Trophoblast cell (in vitro differentiated cells and primary cell): Measurements from ENCODE around the gene NDUFAF2.

Source experiments
- DNase-seq, 2 donors: peaks; one replicate each; pipeline ENCODE4 v3.0.0-alpha.2; 2016
- H2AFZ ChIP-seq: 2 replicates; pipeline ENCODE4 v1.6.1; 2013; ENCODE audit warnings: low read length, moderate library complexity, mild to moderate bottlenecking; ENCODE audit not compliant: insufficient read depth, poor library complexity
- H2AK5ac ChIP-seq: 2 replicates; pipeline ENCODE4 v1.6.1; 2013; ENCODE audit warnings: mild to moderate bottlenecking, low read length
- H2BK120ac ChIP-seq: 2 replicates; pipeline ENCODE4 v1.6.1; 2013; ENCODE audit warnings: low read length, mild to moderate bottlenecking, moderate library complexity; ENCODE audit not compliant: insufficient read depth, poor library complexity
- H2BK12ac ChIP-seq: 2 replicates; pipeline ENCODE4 v1.6.1; 2013; ENCODE audit warnings: mild to moderate bottlenecking, low read length, moderate library complexity
- H2BK5ac ChIP-seq: 2 replicates; pipeline ENCODE4 v1.6.1; 2013; ENCODE audit warnings: low read length, low read depth, moderate library complexity, mild to moderate bottlenecking; ENCODE audit not compliant: poor library complexity
- H3K14ac ChIP-seq: 2 replicates; pipeline ENCODE4 v1.6.1; 2013; ENCODE audit warnings: mild to moderate bottlenecking, low read length
- H3K18ac ChIP-seq: 2 replicates; pipeline ENCODE4 v1.6.1; 2013; ENCODE audit warnings: mild to moderate bottlenecking, low read length
- H3K23ac ChIP-seq: 2 replicates; pipeline ENCODE4 v1.6.1; 2013; ENCODE audit warnings: low read length
- H3K27ac ChIP-seq: 2 replicates; pipeline ENCODE4 v1.5.1; 2013; ENCODE audit warnings: low read depth, mild to moderate bottlenecking, inconsistent platforms, low read length, moderate library complexity
- H3K27me3 ChIP-seq: 2 replicates; pipeline ENCODE4 v1.6.1; 2013; ENCODE audit warnings: inconsistent platforms, mild to moderate bottlenecking, low read length, moderate library complexity; ENCODE audit not compliant: insufficient read depth
- H3K36me3 ChIP-seq, 2 experiments: 1 replicate in 1 of 2; 2 replicates in 1 of 2; pipeline ENCODE4 v1.6.1; 2013; ENCODE audit warnings: low read length in 2 of 2, mild to moderate bottlenecking in 2 of 2, moderate library complexity in 1 of 2; ENCODE audit not compliant: insufficient read depth in 2 of 2, control insufficient read depth in 1 of 2
- H3K4ac ChIP-seq: 2 replicates; pipeline ENCODE4 v1.6.1; 2013; ENCODE audit warnings: low read depth, mild to moderate bottlenecking, low read length, moderate library complexity
- H3K4me1 ChIP-seq, 2 experiments: 1 replicate in 1 of 2; 2 replicates in 1 of 2; pipeline ENCODE4 v1.6.1; 2013; ENCODE audit warnings: low read length in 2 of 2, mild to moderate bottlenecking in 2 of 2, moderate library complexity in 1 of 2; ENCODE audit not compliant: insufficient read depth in 2 of 2, control insufficient read depth in 1 of 2
- H3K4me2 ChIP-seq: 2 replicates; pipeline ENCODE4 v1.6.1; 2013; ENCODE audit warnings: inconsistent platforms, mild to moderate bottlenecking, low read length, moderate library complexity
- H3K4me3 ChIP-seq: 2 replicates; pipeline ENCODE4 v1.5.1; 2013; ENCODE audit warnings: mild to moderate bottlenecking, low read depth, low read length, inconsistent platforms
- H3K79me1 ChIP-seq: one replicate; pipeline ENCODE4 v1.6.1; 2013; ENCODE audit warnings: low read length
- H3K79me2 ChIP-seq: 2 replicates; pipeline ENCODE4 v1.6.1; 2013; ENCODE audit warnings: low read length, mild to moderate bottlenecking; ENCODE audit not compliant: control insufficient read depth, insufficient read depth, poor library complexity
- H3K9ac ChIP-seq: 2 replicates; pipeline ENCODE4 v1.6.1; 2013; ENCODE audit warnings: mild to moderate bottlenecking, low read length
- H3K9me3 ChIP-seq: 2 replicates; pipeline ENCODE4 v1.6.1; 2013; ENCODE audit warnings: low read depth, mild to moderate bottlenecking, control low read depth, inconsistent platforms, low read length; ENCODE audit not compliant: insufficient read depth
- H4K12ac ChIP-seq: 2 replicates; pipeline ENCODE4 v1.6.1; 2013; ENCODE audit warnings: low read depth, mild to moderate bottlenecking, low read length, moderate library complexity
- H4K8ac ChIP-seq: 2 replicates; pipeline ENCODE4 v1.6.1; 2013; ENCODE audit warnings: low read depth, mild to moderate bottlenecking, low read length, moderate library complexity
- H4K91ac ChIP-seq: one replicate; pipeline ENCODE4 v1.6.1; 2013; ENCODE audit warnings: low read depth, mild to moderate bottlenecking, low read length, moderate library complexity
- WGBS: extraction: QIAGEN DNeasy Blood & Tissue Kit; methylation state at CpG from one replicate; pipeline ENCODE4 v1.1.7; 2013; ENCODE audit warnings: missing lambda C conversion rate; ENCODE audit not compliant: insufficient read length, insufficient coverage; ENCODE audit errors: extremely low coverage; 5-methylcytosine and 5-hydroxymethylcytosine counted together

The NDUFAF2 gene

GRCh38 chr5:60945813-60946187 lies 795 bp downstream of the NDUFAF2 start:
- no CpG with 5 or more reads among the region's 18 CpGs for WGBS
- H3K27me3 ChIP-seq, result no peaks in the 10 kb centered on the region
- peak overlapping the region; percentile 65 for H3K4me2 ChIP-seq
- H2BK5ac ChIP-seq, result no peak overlapping the region
- no peak overlapping the region for H2AK5ac ChIP-seq
- peaks cover 2 to 5% of the 10 kb centered on the region in 2 experiments for H3K4me1 ChIP-seq
- H4K91ac ChIP-seq, result no peak overlapping the region
- no peak overlapping the region for H3K18ac ChIP-seq
- no peak overlapping the region for H3K27ac ChIP-seq
- peak overlapping the region; percentile 73 for H3K4me3 ChIP-seq
- H3K79me1 ChIP-seq, result peaks cover 2% of the 10 kb centered on the region
- H4K8ac ChIP-seq, result no peak overlapping the region
- H3K23ac ChIP-seq, result no peak overlapping the region
- no peaks in the 10 kb centered on the region for H3K79me2 ChIP-seq
- peak overlapping the region; percentile 55 for H2AFZ ChIP-seq
- H4K12ac ChIP-seq, result no peak overlapping the region
- no peaks in the 10 kb centered on the region for H3K36me3 ChIP-seq
- H3K14ac ChIP-seq, result no peak overlapping the region
- no peak overlapping the region for H3K4ac ChIP-seq
- no peaks in the 10 kb centered on the region for H3K9me3 ChIP-seq
- peak in 1 of 2 donors; percentile 35 for DNase-seq
- no peak overlapping the region for H2BK120ac ChIP-seq
- H2BK12ac ChIP-seq, result no peak overlapping the region
- H3K9ac ChIP-seq, result no peak overlapping the region

- no peak overlapping the region for H2BK120ac ChIP-seq
- DNase-seq, result no peak
- H3K14ac ChIP-seq, result no peak overlapping the region
- peaks cover 2% of the 10 kb centered on the region for H3K79me1 ChIP-seq
- H2AK5ac ChIP-seq, result no peak overlapping the region
- H3K9ac ChIP-seq, result no peak overlapping the region
- no peak overlapping the region for H2AFZ ChIP-seq
- H3K9me3 ChIP-seq, result no peaks in the 10 kb centered on the region
- no peak overlapping the region for H3K4me2 ChIP-seq
- no peak overlapping the region for H4K12ac ChIP-seq
- no peak overlapping the region for H2BK5ac ChIP-seq
- H3K27ac ChIP-seq, result no peak overlapping the region
- no peaks in the 10 kb centered on the region for H3K79me2 ChIP-seq
- no peaks in the 10 kb centered on the region for H3K27me3 ChIP-seq
- H3K4me1 ChIP-seq, result peaks cover 2 to 5% of the 10 kb centered on the region in 2 experiments
- H3K4me3 ChIP-seq, result no peak overlapping the region
- H3K23ac ChIP-seq, result no peak overlapping the region
- H4K8ac ChIP-seq, result no peak overlapping the region
- no peak overlapping the region for H3K18ac ChIP-seq
- H4K91ac ChIP-seq, result no peak overlapping the region
- no peak overlapping the region for H3K4ac ChIP-seq
- WGBS, result no CpG with 5 or more reads among the region's 1 CpG
- no peak overlapping the region for H2BK12ac ChIP-seq
- H3K36me3 ChIP-seq, result no peaks in the 10 kb centered on the region
Observed at GRCh38 chr5:60948738-60949137, 3.7 kb downstream of the NDUFAF2 start.

GRCh38 chr5:60955239-60955638 lies 10.2 kb downstream of the NDUFAF2 start:
- H3K36me3 ChIP-seq, result no peaks in the 10 kb centered on the region
- H4K91ac ChIP-seq, result no peak overlapping the region
- H4K8ac ChIP-seq, result no peak overlapping the region
- no peak overlapping the region for H3K27ac ChIP-seq
- no peak overlapping the region for H3K18ac ChIP-seq
- no peak overlapping the region for H3K23ac ChIP-seq
- no peak overlapping the region for H2BK5ac ChIP-seq
- H2BK12ac ChIP-seq, result no peak overlapping the region
- no peak overlapping the region for H2BK120ac ChIP-seq
- H3K14ac ChIP-seq, result no peak overlapping the region
- H3K4ac ChIP-seq, result no peak overlapping the region
- H3K9ac ChIP-seq, result no peak overlapping the region
- no peak overlapping the region for H2AFZ ChIP-seq
- H2AK5ac ChIP-seq, result no peak overlapping the region
- no peaks in the 10 kb centered on the region for H3K79me1 ChIP-seq
- H3K79me2 ChIP-seq, result no peaks in the 10 kb centered on the region
- H3K9me3 ChIP-seq, result no peaks in the 10 kb centered on the region
- WGBS, result no CpG with 5 or more reads among the region's 3 CpGs
- H4K12ac ChIP-seq, result no peak overlapping the region
- H3K4me1 ChIP-seq, result no peaks in the 10 kb centered on the region
- no peaks in the 10 kb centered on the region for H3K27me3 ChIP-seq
- H3K4me2 ChIP-seq, result no peak overlapping the region
- no peak overlapping the region for H3K4me3 ChIP-seq
- no peak for DNase-seq

- H3K27me3 ChIP-seq, result no peaks in the 10 kb centered on the region
- no peak overlapping the region for H4K91ac ChIP-seq
- no peak overlapping the region for H3K27ac ChIP-seq
- H3K36me3 ChIP-seq, result no peaks in the 10 kb centered on the region
- no peak overlapping the region for H3K18ac ChIP-seq
- no peak overlapping the region for H4K12ac ChIP-seq
- H3K9ac ChIP-seq, result no peak overlapping the region
- H3K4me1 ChIP-seq, result no peaks in the 10 kb centered on the region
- H3K23ac ChIP-seq, result no peak overlapping the region
- no peak overlapping the region for H3K4me2 ChIP-seq
- no peak overlapping the region for H3K4ac ChIP-seq
- no peak overlapping the region for H2BK5ac ChIP-seq
- no peaks in the 10 kb centered on the region for H3K9me3 ChIP-seq
- no peak overlapping the region for H2BK120ac ChIP-seq
- no peaks in the 10 kb centered on the region for H3K79me2 ChIP-seq
- DNase-seq, result no peak
- no peaks in the 10 kb centered on the region for H3K79me1 ChIP-seq
- no peak overlapping the region for H2BK12ac ChIP-seq
- H4K8ac ChIP-seq, result no peak overlapping the region
- H3K14ac ChIP-seq, result no peak overlapping the region
- H2AFZ ChIP-seq, result no peak overlapping the region
- no peak overlapping the region for H3K4me3 ChIP-seq
- H2AK5ac ChIP-seq, result no peak overlapping the region
Observed at GRCh38 chr5:60958088-60958487, 13.1 kb downstream of the NDUFAF2 start.
